Middle frontal gyrus (tissue), 1 donor: ENCODE data around the gene SPON2.

Experiments used
- DNase-seq: peaks from one replicate; pipeline ENCODE4 v3.0.0-alpha.2; 2015; ENCODE audit warnings: low spot score; ENCODE audit errors: extremely low spot score

Gene SPON2

GRCh38 chr4:1172228-1172851, at the start of gene SPON2:
TSS of gene SPON2 (minus strand) at chr4:1172583.
- DNase-seq = no peak

GRCh38 chr4:1221155-1221870, 48.9 kb upstream of the SPON2 start:
- no peak for DNase-seq

- no peak for DNase-seq
Observed at GRCh38 chr4:1220566-1220965, 48.2 kb upstream of the SPON2 start.

- no peak for DNase-seq
Observed at GRCh38 chr4:1219566-1219950, 47.2 kb upstream of the SPON2 start.

- no peak for DNase-seq
Observed at GRCh38 chr4:1218634-1219565, 46.5 kb upstream of the SPON2 start.

GRCh38 chr4:1217366-1217765, 45.0 kb upstream of the SPON2 start:
- DNase-seq = no peak

GRCh38 chr4:1216869-1217294, 44.5 kb upstream of the SPON2 start:
- DNase-seq = no peak

- no peak for DNase-seq
Observed at GRCh38 chr4:1216076-1216614, 43.8 kb upstream of the SPON2 start.

GRCh38 chr4:1215141-1216075, 43.0 kb upstream of the SPON2 start:
- no peak for DNase-seq

GRCh38 chr4:1214101-1215095, 42.0 kb upstream of the SPON2 start:
- DNase-seq = no peak

GRCh38 chr4:1213336-1213995, 41.1 kb upstream of the SPON2 start:
- DNase-seq = no peak

- DNase-seq = no peak
Observed at GRCh38 chr4:1212546-1213335, 40.4 kb upstream of the SPON2 start.

GRCh38 chr4:1211891-1212545, 39.6 kb upstream of the SPON2 start:
- DNase-seq = no peak

GRCh38 chr4:1211371-1211770, 39.0 kb upstream of the SPON2 start:
- DNase-seq = no peak

- no peak for DNase-seq
Observed at GRCh38 chr4:1210971-1211370, 38.6 kb upstream of the SPON2 start.

- DNase-seq = no peak
Observed at GRCh38 chr4:1210241-1210841, 38.0 kb upstream of the SPON2 start.

GRCh38 chr4:1209821-1210220, 37.4 kb upstream of the SPON2 start:
- DNase-seq = no peak
